ENCODE measurements around the gene FOSL1.

DNA sequence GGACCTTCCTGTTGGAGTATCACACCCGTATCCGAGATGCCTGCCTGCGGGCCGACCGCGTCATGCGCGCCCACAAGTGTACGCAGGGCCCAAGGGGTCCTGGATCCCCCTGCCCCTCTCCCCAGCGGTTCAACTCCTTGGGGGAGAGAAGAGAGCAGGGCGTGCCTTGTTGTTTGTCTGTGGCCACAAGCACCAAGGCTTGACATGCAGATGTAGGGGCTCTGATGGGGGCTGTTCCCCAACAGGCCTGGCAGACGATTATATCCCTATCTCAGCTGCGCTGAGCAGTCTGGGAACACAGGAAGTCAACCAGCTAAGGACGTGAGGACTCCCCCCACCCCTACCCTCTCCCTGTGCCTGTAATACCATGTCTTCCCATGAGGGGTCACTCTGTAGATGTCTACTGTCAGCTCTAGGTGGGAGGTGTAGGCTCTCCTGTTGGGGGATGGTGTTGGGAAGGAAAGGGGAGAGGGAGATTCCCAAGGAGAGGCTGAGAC lies 49.1 kb downstream of the FOSL1 start:
- TF ChIP-seq POLR2A (IDR thresholded peaks at IDR 0.05; ENCODE audit: low read depth, low read length) (peak; percentile 7; the same call in 1 of the 2 replicates), POLR2AphosphoS5 (IDR thresholded peaks at IDR 0.05; ENCODE audit: low read depth, low read length) (0 out of 2 replicates have a peak, but pooled peaks have one; percentile 16), TAF1 (IDR thresholded peaks at IDR 0.05; ENCODE audit: low read depth, low read length) (no peak), SPI1 (IDR thresholded peaks at IDR 0.05; ENCODE audit: low read depth, low read length) (no peak), POU2F2 (IDR thresholded peaks at IDR 0.05; ENCODE audit: low read depth, low read length) (no peak; the same call in 1 of the 2 replicates), PAX5 (IDR thresholded peaks at IDR 0.05; ENCODE audit: insufficient read depth, low read length, severe bottlenecking) (no peak)
